ENCODE results near the gene BNC1.

GRCh38 chr15:83320404-83320803 is 35.9 kb upstream of the BNC1 start:
- TF ChIP-seq, protein P1, sequence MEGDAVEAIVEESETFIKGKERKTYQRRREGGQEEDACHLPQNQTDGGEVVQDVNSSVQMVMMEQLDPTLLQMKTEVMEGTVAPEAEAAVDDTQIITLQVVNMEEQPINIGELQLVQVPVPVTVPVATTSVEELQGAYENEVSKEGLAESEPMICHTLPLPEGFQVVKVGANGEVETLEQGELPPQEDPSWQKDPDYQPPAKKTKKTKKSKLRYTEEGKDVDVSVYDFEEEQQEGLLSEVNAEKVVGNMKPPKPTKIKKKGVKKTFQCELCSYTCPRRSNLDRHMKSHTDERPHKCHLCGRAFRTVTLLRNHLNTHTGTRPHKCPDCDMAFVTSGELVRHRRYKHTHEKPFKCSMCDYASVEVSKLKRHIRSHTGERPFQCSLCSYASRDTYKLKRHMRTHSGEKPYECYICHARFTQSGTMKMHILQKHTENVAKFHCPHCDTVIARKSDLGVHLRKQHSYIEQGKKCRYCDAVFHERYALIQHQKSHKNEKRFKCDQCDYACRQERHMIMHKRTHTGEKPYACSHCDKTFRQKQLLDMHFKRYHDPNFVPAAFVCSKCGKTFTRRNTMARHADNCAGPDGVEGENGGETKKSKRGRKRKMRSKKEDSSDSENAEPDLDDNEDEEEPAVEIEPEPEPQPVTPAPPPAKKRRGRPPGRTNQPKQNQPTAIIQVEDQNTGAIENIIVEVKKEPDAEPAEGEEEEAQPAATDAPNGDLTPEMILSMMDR (IDR thresholded peaks at IDR 0.05), result no peak
- TF ChIP-seq POLR2A (IDR thresholded peaks at IDR 0.05), result no peak
